Transverse colon (tissue), 4 donors: ENCODE measurements around the gene AR. TPM values are rescaled to one million over a fixed set of nuclear protein-coding genes. Genes with fewer than 3 reads are reported as not detected.

Experiments
- DNase-seq: peaks from one replicate; pipeline ENCODE4 v3.0.0-alpha.2; 2019
- H3K27ac ChIP-seq, 4 donors: fragments of 200-600 bp; sonication (generic); 2 replicates each; pipeline ENCODE4 v1.5.1; 2016 to 2018; ENCODE audit warnings: inconsistent platforms in 4 of 4
- H3K27me3 ChIP-seq: fragments of 200-600 bp; sonication (generic); 2 replicates; pipeline ENCODE4 v1.5.1; 2017; ENCODE audit warnings: inconsistent platforms
- H3K36me3 ChIP-seq, 4 donors: fragments of 200-600 bp; sonication (generic); 2 replicates each; pipeline ENCODE4 v1.5.1; 2017 to 2019; ENCODE audit warnings: inconsistent platforms in 4 of 4
- H3K4me1 ChIP-seq, 4 donors: fragments of 200-600 bp; sonication (generic); 2 replicates each; pipeline ENCODE4 v1.5.1; 2017 to 2020; ENCODE audit warnings: inconsistent platforms in 4 of 4
- H3K4me3 ChIP-seq, 4 donors: fragments of 200-600 bp; sonication (generic); 1 replicate in 1 of 4; 2 replicates in 3 of 4; pipeline versions ENCODE4 v1.5.1 to v1.6.1; 2017 to 2019; ENCODE audit warnings: inconsistent platforms in 4 of 4
- H3K9me3 ChIP-seq, 2 donors: fragments of 200-600 bp; sonication (generic); 2 replicates each; pipeline ENCODE4 v1.5.1; 2017 to 2019; ENCODE audit warnings: inconsistent platforms in 2 of 2
- EP300 ChIP-seq: sonication (generic); formaldehyde crosslinking; IDR thresholded peaks from one replicate; pipeline ENCODE4 v1.6.1; 2017; ENCODE audit warnings: antibody characterized with exemption, low read depth
- POLR2A ChIP-seq: fragments of 450-650 bp; IDR thresholded peaks from one replicate; pipeline ENCODE4 v1.6.1; 2016; ENCODE audit warnings: antibody characterized with exemption, mild to moderate bottlenecking, moderate library complexity
- POLR2AphosphoS5 ChIP-seq, 3 donors: sonication (generic); formaldehyde crosslinking; IDR thresholded peaks; one replicate each; pipeline ENCODE4 v1.6.1; 2016; ENCODE audit warnings: antibody characterized with exemption in 3 of 3
- WGBS, 2 donors: methylation state at CpG; one replicate each; pipeline ENCODE4 v1.1.5; 2018; ENCODE audit warnings: low coverage in 1 of 2; 5-methylcytosine and 5-hydroxymethylcytosine counted together
- in situ Hi-C, 4 donors: fragments of 200-750 bp; cut with MboI; loops; one replicate each; pipeline versions ENCODE4 v1.15.0 to v1.15.1; 2017; ENCODE audit warnings: low sequenced_read_pairs in 3 of 4, low pct_ligation_motif_present in 1 of 4, low pct_unique_long_range_greater_than_20kb in 1 of 4
- intact Hi-C: fragments of 100-400 bp; cut with DNase I; formaldehyde crosslinking; loops from one replicate; pipeline ENCODE4 v1.15.1; 2023; ENCODE audit warnings: low total_unique reads
- total RNA-seq, 4 donors: library from RNA; depleted of rRNA; stranded (reverse); fragments of >200 nt; gene quantifications; one replicate each; pipeline ENCODE4 v1.1.0, GENCODE V29; 2016
- TF ChIP-seq, protein P1 (sequence below), 5 experiments: fragments of 200-600 bp in 3 of 5; fragments of 450-650 bp in 2 of 5; sonication (generic) in 3 of 5; IDR thresholded peaks; 1 replicate in 2 of 5; 2 replicates in 3 of 5; pipeline ENCODE4 v1.5.1; 2016 to 2017; ENCODE audit warnings: antibody characterized with exemption in 5 of 5, inconsistent platforms in 3 of 5, mild to moderate bottlenecking in 2 of 5, moderate library complexity in 1 of 5

The AR gene
- total RNA-seq, 4 donors from 2014 or later: 1.1 to 2.4 (median 2.0) TPM

DNA sequence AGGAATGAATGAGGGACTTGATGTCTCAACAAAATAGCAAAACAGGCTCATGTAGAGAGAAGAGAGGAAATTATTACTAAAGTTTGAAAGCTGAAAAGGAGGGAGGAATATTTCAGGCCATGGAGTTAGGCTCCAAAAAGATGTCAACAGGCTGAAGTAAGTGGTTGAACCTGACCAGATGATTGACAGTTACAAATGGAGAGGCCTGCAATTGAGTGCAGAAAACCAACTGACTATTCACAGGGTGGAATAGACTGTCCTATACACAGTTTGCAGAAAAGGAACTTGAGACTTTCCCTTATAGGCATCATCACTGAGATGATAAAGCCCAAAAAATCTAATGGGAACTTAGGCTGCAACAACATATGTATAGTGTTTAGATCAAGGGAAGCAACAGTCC lies 233.3 kb downstream of the AR start:
- Histone ChIP-seq H3K4me3 (no peak overlapping the region), H3K36me3 (no peaks in the 10 kb centered on the region), H3K4me1 (no peaks in the 10 kb centered on the region), H3K27me3 (no peaks in the 10 kb centered on the region), H3K9me3 (no peaks in the 10 kb centered on the region), H3K27ac (no peak overlapping the region)
- intact Hi-C loops: no loop called here
- in situ Hi-C loops: no loop called here
- no peak for DNase-seq
- TF ChIP-seq, protein P1, sequence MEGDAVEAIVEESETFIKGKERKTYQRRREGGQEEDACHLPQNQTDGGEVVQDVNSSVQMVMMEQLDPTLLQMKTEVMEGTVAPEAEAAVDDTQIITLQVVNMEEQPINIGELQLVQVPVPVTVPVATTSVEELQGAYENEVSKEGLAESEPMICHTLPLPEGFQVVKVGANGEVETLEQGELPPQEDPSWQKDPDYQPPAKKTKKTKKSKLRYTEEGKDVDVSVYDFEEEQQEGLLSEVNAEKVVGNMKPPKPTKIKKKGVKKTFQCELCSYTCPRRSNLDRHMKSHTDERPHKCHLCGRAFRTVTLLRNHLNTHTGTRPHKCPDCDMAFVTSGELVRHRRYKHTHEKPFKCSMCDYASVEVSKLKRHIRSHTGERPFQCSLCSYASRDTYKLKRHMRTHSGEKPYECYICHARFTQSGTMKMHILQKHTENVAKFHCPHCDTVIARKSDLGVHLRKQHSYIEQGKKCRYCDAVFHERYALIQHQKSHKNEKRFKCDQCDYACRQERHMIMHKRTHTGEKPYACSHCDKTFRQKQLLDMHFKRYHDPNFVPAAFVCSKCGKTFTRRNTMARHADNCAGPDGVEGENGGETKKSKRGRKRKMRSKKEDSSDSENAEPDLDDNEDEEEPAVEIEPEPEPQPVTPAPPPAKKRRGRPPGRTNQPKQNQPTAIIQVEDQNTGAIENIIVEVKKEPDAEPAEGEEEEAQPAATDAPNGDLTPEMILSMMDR (IDR thresholded peaks at IDR 0.05): no peak
- TF ChIP-seq POLR2A (no peak), EP300 (no peak), POLR2AphosphoS5 (IDR thresholded peaks at IDR 0.05) (no peak)

DNA sequence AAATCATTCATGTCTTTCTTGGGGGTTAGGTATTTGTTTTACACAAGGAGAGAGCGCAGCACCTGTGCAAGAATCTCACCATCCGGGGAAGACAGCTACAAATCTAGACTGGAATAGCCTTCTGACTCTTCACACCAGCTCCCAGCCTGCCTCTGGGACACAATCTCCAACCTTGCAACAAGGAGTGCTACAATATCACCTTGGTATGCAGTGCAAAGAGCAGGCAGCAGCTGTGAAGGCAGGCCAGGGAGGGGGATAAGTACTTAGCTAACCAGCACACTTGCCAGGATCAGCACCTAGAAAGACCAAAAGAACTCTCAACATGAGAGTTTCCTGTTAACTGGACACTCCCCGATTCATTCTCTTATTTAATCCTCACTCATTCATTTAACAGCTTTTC lies 235.3 kb downstream of the AR start:
- Histone ChIP-seq H3K36me3 (no peaks in the 10 kb centered on the region), H3K27me3 (no peaks in the 10 kb centered on the region), H3K9me3 (no peaks in the 10 kb centered on the region), H3K4me1 (no peaks in the 10 kb centered on the region), H3K27ac (no peak overlapping the region), H3K4me3 (no peak overlapping the region)
- intact Hi-C loops: no loop called here
- TF ChIP-seq, protein P1 (IDR thresholded peaks at IDR 0.05): no peak
- no peak for TF ChIP-seq POLR2AphosphoS5 (IDR thresholded peaks at IDR 0.05)
- no peak for DNase-seq
- 80% methylated on average over 3 of the region's 3 CpGs; no CpG with 5 or more reads in 1 of the 2 donors for WGBS, 2 donors
- in situ Hi-C loops: no loop called here
